LNCaP clone FGC (cell line): Measurements from ENCODE around the gene CCR8.

Experiments used
- DNase-seq: peaks from one replicate; pipeline ENCODE4 v3.0.0-alpha.2; 2011; ENCODE audit warnings: low read depth
- H3K4me3 ChIP-seq: 2 replicates; pipeline ENCODE4 v1.5.1; 2011; ENCODE audit warnings: mild to moderate bottlenecking, low read depth, low read length, control low read depth
- CTCF ChIP-seq: IDR thresholded peaks from 2 replicates; pipeline ENCODE4 v1.5.1; 2012; ENCODE audit warnings: mild to moderate bottlenecking; ENCODE audit not compliant: control insufficient read depth, insufficient read depth; ENCODE audit errors: extremely low read depth

CCR8 gene

GRCh38 chr3:39329493-39329892, at the start of gene CCR8:
Gene CCR8, plus strand, starts transcription at chr3:39329709. Its CDS starts 2,623 bp downstream, at chr3:39332332.
- DNase-seq, result no peak
- H3K4me3 ChIP-seq, result no peak within 1 kb of the TSS
- no peak for TF ChIP-seq CTCF

GRCh38 chr3:39279745-39280517, 49.6 kb upstream of the CCR8 start, which contains the start of gene CX3CR1:
Gene CX3CR1, minus strand, starts transcription at chr3:39280036. Its CDS starts 13,527 bp downstream, at chr3:39266509.
- no peak for DNase-seq
- no peak for TF ChIP-seq CTCF
- no peak within 1 kb of the TSS for H3K4me3 ChIP-seq

- DNase-seq, result no peak
- no peak for TF ChIP-seq CTCF
- H3K4me3 ChIP-seq, result no peak overlapping the region
Measured at GRCh38 chr3:39280571-39280970, 48.9 kb upstream of the CCR8 start.

GRCh38 chr3:39281533-39281932, 48.0 kb upstream of the CCR8 start:
- DNase-seq, result no peak
- no peak for TF ChIP-seq CTCF
- H3K4me3 ChIP-seq, result no peak overlapping the region

GRCh38 chr3:39282057-39282456, 47.5 kb upstream of the CCR8 start:
- no peak for DNase-seq
- no peak overlapping the region for H3K4me3 ChIP-seq
- no peak for TF ChIP-seq CTCF

GRCh38 chr3:39284457-39284881, 45.0 kb upstream of the CCR8 start:
- H3K4me3 ChIP-seq, result no peak overlapping the region
- no peak for TF ChIP-seq CTCF
- no peak for DNase-seq

- DNase-seq, result no peak
- H3K4me3 ChIP-seq, result no peak overlapping the region
- no peak for TF ChIP-seq CTCF
Measured at GRCh38 chr3:39285332-39285731, 44.2 kb upstream of the CCR8 start.
